Hematopoietic multipotent progenitor cell treated with erythropoietin and hydrocortisone succinate and interleukin-3 and kit ligand, for 17 days (in vitro differentiated cells): ENCODE results near the gene TM9SF3.
"Not testable (repeated sequence)": the region's sequence is repeated elsewhere in the genome, so short reads cannot be mapped to it uniquely, and the experiment has no call there.

ENCODE experiments used
- DNase-seq: peaks from one replicate; pipeline ENCODE4 v3.0.0-alpha.2; 2015; ENCODE audit warnings: low spot score

The TM9SF3 gene

DNA sequence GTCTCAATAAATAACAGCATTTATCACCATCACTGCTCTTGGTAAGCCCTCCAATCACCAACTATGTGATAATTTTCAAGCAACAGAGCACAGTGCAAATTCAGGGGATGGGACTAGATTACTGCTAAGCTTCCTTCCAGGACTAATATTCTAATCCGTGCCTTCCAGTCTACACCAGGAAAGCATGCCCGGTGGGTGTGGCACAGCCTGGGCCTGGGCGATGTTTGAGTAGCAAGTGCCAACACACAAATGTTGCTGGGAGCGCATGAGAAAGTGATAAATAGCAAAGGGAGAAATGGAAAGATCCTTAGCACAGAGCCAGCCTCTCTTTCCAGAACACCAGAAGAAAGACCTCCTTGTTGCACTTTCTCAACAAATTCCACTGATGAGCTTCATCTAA is 13.5 kb upstream of the TM9SF3 start:
- no peak for DNase-seq

GRCh38 chr10:96598846-96599245 is 12.0 kb upstream of the TM9SF3 start:
- no peak for DNase-seq

GRCh38 chr10:96596422-96597407 is 9.9 kb upstream of the TM9SF3 start:
- no peak for DNase-seq

GRCh38 chr10:96595741-96596140 is 8.9 kb upstream of the TM9SF3 start:
- no peak for DNase-seq

- DNase-seq: no peak
These were observed 5.1 kb upstream of the TM9SF3 start for GRCh38 chr10:96591946-96592345.

DNA sequence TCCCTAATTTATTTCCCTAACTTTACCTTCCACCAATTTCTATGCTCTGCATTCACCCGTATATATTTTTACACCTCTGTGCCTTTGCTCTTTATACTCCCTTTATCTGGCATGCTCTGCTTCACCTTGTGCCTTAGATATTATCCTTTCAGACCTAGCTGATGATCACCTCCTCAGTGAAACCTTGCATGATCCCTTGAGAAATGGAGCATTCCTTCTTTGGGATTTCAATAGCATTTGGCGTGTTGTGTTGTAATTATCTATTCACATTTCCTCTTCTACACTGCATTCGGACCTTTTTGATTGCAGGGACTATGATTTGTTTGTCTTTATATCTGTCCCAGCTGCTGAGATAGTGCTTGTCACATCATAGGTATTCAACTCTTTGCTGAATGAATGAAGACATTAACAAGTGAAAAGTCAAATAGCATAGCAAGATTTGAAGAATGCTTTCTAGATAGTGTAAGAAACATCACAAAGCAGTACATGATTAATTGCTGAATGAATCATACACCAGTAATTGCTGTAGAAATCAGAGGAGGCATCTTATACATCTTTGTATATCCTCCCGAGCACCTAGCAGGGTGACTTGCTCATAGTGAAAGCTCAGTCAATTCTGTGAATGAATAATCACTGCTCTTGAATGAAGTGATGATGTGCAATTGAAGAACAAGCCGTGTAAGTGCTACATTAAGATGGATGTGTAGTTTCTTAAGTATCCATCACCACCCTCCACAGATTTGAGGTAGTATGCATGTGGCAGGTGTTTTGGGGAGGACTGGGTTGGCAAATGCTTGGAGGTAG is 2.0 kb upstream of the TM9SF3 start:
- DNase-seq: no peak

GRCh38 chr10:96588060-96588554 is 1.3 kb upstream of the TM9SF3 start:
- no peak for DNase-seq

- DNase-seq: peak; percentile 78
These were observed 650 bp upstream of the TM9SF3 start for GRCh38 chr10:96587264-96588059.

- DNase-seq: peak; percentile 77
These were observed 935 bp downstream of the TM9SF3 start for GRCh38 chr10:96585736-96586418.

- no peak for DNase-seq
These were observed 2.3 kb downstream of the TM9SF3 start for GRCh38 chr10:96584474-96584873.

- no peak for DNase-seq
These were observed 2.8 kb downstream of the TM9SF3 start for GRCh38 chr10:96584035-96584434.

GRCh38 chr10:96579133-96579532 is 7.7 kb downstream of the TM9SF3 start:
- DNase-seq: no peak

GRCh38 chr10:96578633-96579032 is 8.2 kb downstream of the TM9SF3 start:
- no peak for DNase-seq

DNA sequence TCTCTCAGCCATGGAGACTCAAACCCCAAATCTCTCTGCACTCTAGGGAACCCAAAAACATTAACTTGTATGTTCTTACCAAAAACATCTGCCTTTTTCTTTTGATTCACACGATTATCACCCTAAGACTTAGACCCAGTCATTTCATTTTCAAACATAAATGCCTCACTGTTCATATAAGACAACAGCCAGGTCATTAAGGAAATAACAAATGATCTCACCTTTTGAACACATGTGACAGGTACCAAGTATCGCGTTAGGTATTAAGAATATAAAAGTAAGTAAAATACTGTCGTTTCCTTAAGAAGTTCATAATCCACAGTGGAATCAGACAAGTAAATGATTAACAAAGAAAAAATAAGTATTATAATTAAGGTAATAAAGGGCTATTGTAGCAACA is 8.8 kb downstream of the TM9SF3 start:
- DNase-seq: no peak

DNA sequence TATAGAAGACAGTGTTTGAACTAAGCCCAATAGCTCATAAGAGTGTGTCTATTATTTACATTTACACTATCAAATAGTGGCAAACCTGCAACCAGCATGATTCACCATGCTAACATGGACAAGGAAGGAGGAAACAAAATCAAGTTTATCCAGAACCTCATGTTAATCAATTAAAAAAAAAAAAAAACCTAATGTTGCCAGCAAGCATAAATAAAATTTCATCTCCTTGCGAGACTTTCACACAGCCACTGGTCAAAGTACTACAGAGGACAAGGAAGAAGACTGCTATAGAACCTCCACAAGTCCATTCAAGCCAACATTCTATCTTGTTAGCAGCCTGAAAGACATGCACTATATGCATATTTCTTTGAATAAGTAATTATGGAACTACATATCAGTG is 9.7 kb downstream of the TM9SF3 start:
- no peak for DNase-seq

GRCh38 chr10:96576277-96576980 is 10.4 kb downstream of the TM9SF3 start:
- DNase-seq: no peak

DNA sequence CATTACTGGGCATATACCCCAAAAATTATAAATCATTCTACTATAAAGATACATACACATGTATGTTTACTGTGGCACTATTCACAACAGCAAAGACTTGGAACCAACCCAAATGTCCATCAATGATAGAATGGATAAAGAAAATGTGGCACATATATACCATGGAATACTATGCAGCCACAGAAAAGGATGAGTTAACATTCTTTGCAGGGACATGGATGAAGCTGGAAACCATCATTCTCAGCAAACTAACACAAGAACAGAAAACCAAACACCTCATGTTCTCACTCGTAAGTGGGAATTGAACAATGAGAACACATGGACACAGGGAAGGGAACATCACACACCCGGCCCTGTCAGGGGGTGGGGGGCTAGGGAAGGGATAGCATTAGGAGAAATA is 12.2 kb downstream of the TM9SF3 start:
- not testable (repeated sequence) for DNase-seq

DNA sequence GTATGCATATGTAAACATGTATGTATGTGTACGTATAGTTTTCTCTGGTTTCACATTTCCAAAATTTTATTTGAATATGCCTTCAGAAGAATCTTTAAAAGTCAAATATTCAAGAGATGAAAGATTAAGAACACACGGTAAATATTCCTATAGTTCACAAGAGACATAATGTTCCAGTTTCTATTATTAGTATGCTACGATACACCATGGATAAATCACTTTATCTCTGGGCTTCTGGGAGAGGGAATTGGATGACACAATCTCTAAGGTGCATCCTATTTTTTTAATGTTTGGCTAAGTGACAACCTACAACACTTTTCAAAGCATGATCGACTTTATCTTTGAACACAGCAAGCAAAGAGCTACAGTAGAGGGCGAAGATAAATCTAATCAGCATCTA is 13.8 kb downstream of the TM9SF3 start:
- DNase-seq: no peak

GRCh38 chr10:96570983-96571964 is 15.5 kb downstream of the TM9SF3 start:
- DNase-seq: no peak

GRCh38 chr10:96570511-96570910 is 16.3 kb downstream of the TM9SF3 start:
- DNase-seq: no peak
